Uterus (tissue), 4 donors: Measurements from ENCODE around the gene NMNAT2. TPM values are rescaled to one million over a fixed set of nuclear protein-coding genes. Genes with fewer than 3 reads are reported as not detected.
A peak's percentile ranks its signal among the peaks of the same experiment; 100 is the strongest.

Experiments used
- DNase-seq, 2 donors: peaks; one replicate each; pipeline ENCODE4 v3.0.0-alpha.2; 2019 to 2020
- H3K27ac ChIP-seq, 2 donors: fragments of 200-600 bp; sonication (generic); 1 replicate in 1 of 2; 2 replicates in 1 of 2; pipeline ENCODE4 v1.5.1; 2016 to 2018
- H3K27me3 ChIP-seq, 2 donors: fragments of 200-600 bp; sonication (generic); one replicate each; pipeline ENCODE4 v1.5.1; 2018 to 2019; ENCODE audit warnings: control low read depth in 1 of 2
- H3K36me3 ChIP-seq, 2 donors: fragments of 200-600 bp; sonication (generic); one replicate each; pipeline ENCODE4 v1.5.1; 2019; ENCODE audit warnings: control low read depth in 1 of 2
- H3K4me1 ChIP-seq, 2 donors: fragments of 200-600 bp; sonication (generic); one replicate each; pipeline ENCODE4 v1.5.1; 2018 to 2019; ENCODE audit warnings: control low read depth in 1 of 2
- H3K4me3 ChIP-seq, 2 donors: fragments of 200-600 bp; sonication (generic); 1 replicate in 1 of 2; 2 replicates in 1 of 2; pipeline ENCODE4 v1.5.1; 2018 to 2019; ENCODE audit warnings: mild to moderate bottlenecking in 1 of 2
- H3K9me3 ChIP-seq, 2 donors: fragments of 200-600 bp; sonication (generic); one replicate each; pipeline ENCODE4 v1.5.1; 2019; ENCODE audit warnings: control low read depth in 1 of 2
- CTCF ChIP-seq, 4 experiments: fragments of 200-600 bp in 2 of 4; fragments of 450-650 bp in 2 of 4; sonication (generic) in 2 of 4; IDR thresholded peaks; one replicate each; pipeline ENCODE4 v1.5.1; 2016 to 2019; ENCODE audit warnings: antibody characterized with exemption in 4 of 4, mild to moderate bottlenecking in 2 of 4, moderate library complexity in 1 of 4
- POLR2A ChIP-seq, 2 donors: fragments of 450-650 bp; IDR thresholded peaks; one replicate each; pipeline ENCODE4 v1.6.1; 2016; ENCODE audit warnings: antibody characterized with exemption in 2 of 2, mild to moderate bottlenecking in 1 of 2, moderate library complexity in 1 of 2
- intact Hi-C: fragments of 100-400 bp; cut with DNase I; formaldehyde crosslinking; loops from one replicate; pipeline ENCODE4 v1.15.1; 2023; ENCODE audit warnings: low total_unique reads
- total RNA-seq, 4 donors: library from RNA; depleted of rRNA in 3 of 4; stranded (reverse); fragments of >200 nt in 3 of 4; gene quantifications; one replicate each; pipeline versions ENCODE4 v1.1.0 to v1.2.4, GENCODE V29; 2014 to 2023
- donor health status: DM: yes; HTN: yes; CAD: no.

The NMNAT2 gene
- total RNA-seq, 4 donors from 2014 or later: 0.85 to 2.8 (median 1.5) TPM; not detected in 1

DNA sequence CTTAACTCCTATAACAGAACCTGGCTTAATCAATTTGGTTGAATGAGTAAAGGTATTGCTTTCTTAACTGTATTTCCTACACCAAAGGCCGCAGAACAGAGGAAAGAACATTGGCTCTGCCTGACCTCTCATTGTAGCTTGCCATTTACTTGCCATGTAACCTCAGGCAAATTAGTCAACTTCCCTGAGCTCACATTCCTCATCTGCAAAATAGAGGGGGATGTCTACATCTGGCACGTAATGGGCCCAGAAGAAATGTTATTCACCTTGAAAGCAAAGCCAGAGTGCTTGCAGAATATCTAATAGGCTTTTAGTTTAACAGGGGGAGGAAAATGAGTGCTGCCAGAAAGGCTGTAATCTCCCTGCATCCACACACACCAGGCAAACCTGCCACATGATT, 187.8 kb downstream of the NMNAT2 start:
- DNase-seq: no peak
- no peak overlapping the region for H3K4me3 ChIP-seq
- H3K4me1 ChIP-seq: peaks cover 0 to 8% of the 10 kb centered on the region in 2 donors
- no peaks in the 10 kb centered on the region for H3K27me3 ChIP-seq
- H3K27ac ChIP-seq: no peak overlapping the region
- TF ChIP-seq CTCF (IDR thresholded peaks at IDR 0.05) (no peak), POLR2A (IDR thresholded peaks at IDR 0.05) (no peak)
- intact Hi-C loops: no loop called here
- no peaks in the 10 kb centered on the region for H3K36me3 ChIP-seq
- H3K9me3 ChIP-seq: no peaks in the 10 kb centered on the region

GRCh38 chr1:183228347-183229220, 189.6 kb downstream of the NMNAT2 start:
- H3K27ac ChIP-seq: no peak overlapping the region
- no peak overlapping the region for H3K4me3 ChIP-seq
- no peak for DNase-seq
- no peaks in the 10 kb centered on the region for H3K27me3 ChIP-seq
- no peak for TF ChIP-seq POLR2A (IDR thresholded peaks at IDR 0.05)
- TF ChIP-seq CTCF (IDR thresholded peaks at IDR 0.05): no peak
- no peaks in the 10 kb centered on the region for H3K36me3 ChIP-seq
- intact Hi-C loops: no loop called here
- no peaks in the 10 kb centered on the region for H3K4me1 ChIP-seq
- no peaks in the 10 kb centered on the region for H3K9me3 ChIP-seq

- Histone ChIP-seq H3K36me3 (no peaks in the 10 kb centered on the region), H3K4me3 (no peak overlapping the region), H3K27ac (no peak overlapping the region), H3K27me3 (no peaks in the 10 kb centered on the region), H3K9me3 (no peaks in the 10 kb centered on the region), H3K4me1 (no peaks in the 10 kb centered on the region)
- DNase-seq: peak in 1 of 2 donors; percentile 47
- intact Hi-C loops: no loop called here
- TF ChIP-seq CTCF (IDR thresholded peaks at IDR 0.05): peak; percentile 41 to 59 (median 48)
- TF ChIP-seq POLR2A (IDR thresholded peaks at IDR 0.05): no peak
These were observed 190.5 kb downstream of the NMNAT2 start for GRCh38 chr1:183227422-183228346.

DNA sequence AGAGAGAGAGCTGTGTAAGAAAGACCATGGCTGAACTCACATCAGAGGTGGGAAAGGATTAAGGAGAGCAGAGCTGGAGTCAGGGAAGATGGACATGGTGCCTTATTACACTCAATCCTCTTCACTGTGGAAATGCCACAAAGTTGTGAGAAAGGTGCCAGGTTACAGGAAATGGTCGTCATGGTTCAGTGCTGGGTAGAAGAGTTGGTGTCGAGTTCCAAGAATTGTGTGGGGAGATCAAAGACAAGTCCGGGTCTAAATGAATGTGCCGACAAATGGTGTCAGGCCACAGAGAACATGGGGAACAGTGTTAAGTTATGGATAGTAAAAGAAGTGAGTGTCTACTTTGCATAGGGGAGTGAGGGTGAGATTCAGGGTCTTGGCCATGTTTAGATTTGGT, 191.2 kb downstream of the NMNAT2 start:
- H3K36me3 ChIP-seq: no peaks in the 10 kb centered on the region
- no peak for DNase-seq
- no peaks in the 10 kb centered on the region for H3K4me1 ChIP-seq
- H3K27ac ChIP-seq: no peak overlapping the region
- no peak for TF ChIP-seq CTCF (IDR thresholded peaks at IDR 0.05)
- no peaks in the 10 kb centered on the region for H3K9me3 ChIP-seq
- no peak overlapping the region for H3K4me3 ChIP-seq
- H3K27me3 ChIP-seq: no peaks in the 10 kb centered on the region
- intact Hi-C loops: no loop called here

- TF ChIP-seq POLR2A (IDR thresholded peaks at IDR 0.05) (no peak), CTCF (IDR thresholded peaks at IDR 0.05) (no peak)
- no peaks in the 10 kb centered on the region for H3K4me1 ChIP-seq
- H3K9me3 ChIP-seq: no peaks in the 10 kb centered on the region
- no peaks in the 10 kb centered on the region for H3K27me3 ChIP-seq
- H3K27ac ChIP-seq: no peak overlapping the region
- intact Hi-C loops: no loop called here
- DNase-seq: no peak
- no peaks in the 10 kb centered on the region for H3K36me3 ChIP-seq
- H3K4me3 ChIP-seq: no peak overlapping the region
These were observed 191.8 kb downstream of the NMNAT2 start for GRCh38 chr1:183226361-183226760.
